Measurements from ENCODE around the gene TADA1.
"Not testable (repeated sequence)": the region's sequence is repeated elsewhere in the genome, so short reads cannot be mapped to it uniquely, and the experiment has no call there.

TADA1 gene

DNA sequence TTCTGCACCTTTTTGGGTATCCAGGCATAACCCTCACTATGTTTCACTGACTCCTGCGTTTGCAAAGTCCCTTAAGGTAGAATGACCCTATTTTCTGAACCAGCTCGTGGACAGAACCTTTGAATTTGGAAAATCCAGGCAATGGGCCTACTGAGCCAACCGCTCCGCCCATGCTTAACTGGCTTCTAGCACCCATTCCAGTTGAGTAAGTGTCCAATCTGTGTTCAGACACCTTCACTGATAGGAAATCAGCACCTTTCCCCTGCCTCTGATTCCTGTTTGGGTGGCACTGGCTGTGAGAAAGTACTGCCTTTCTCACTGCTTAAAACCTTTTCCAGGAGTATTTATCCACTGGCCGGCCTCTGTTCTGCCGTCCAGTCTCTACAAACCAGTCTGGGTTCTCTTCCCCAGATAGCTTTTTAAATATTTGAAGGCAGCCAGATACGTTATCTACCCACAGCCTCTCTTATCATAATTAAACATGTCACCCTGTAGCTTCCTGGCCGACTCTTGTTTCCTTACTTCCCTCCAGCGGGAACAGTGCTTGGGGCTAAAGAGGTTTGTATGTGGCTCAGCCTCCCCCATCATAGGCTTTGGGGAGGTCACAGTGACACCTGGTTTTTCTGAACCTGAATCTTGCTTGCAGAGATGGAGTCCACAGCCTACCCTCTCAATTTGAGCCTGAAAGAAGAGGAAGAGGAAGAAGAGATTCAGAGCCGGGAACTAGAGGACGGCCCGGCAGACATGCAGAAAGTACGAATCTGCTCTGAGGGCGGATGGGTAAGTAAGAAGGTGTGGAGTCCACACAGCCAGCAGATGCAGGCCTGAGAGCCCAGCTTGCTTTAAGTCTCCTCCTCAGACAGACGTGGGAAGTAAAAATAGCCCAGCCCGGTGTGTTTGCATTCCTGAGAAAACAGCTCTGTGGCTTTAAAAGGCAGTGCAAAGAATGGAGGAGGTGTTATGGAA is 35.5 kb downstream of the TADA1 start:
- DNase-seq = no peak

DNA sequence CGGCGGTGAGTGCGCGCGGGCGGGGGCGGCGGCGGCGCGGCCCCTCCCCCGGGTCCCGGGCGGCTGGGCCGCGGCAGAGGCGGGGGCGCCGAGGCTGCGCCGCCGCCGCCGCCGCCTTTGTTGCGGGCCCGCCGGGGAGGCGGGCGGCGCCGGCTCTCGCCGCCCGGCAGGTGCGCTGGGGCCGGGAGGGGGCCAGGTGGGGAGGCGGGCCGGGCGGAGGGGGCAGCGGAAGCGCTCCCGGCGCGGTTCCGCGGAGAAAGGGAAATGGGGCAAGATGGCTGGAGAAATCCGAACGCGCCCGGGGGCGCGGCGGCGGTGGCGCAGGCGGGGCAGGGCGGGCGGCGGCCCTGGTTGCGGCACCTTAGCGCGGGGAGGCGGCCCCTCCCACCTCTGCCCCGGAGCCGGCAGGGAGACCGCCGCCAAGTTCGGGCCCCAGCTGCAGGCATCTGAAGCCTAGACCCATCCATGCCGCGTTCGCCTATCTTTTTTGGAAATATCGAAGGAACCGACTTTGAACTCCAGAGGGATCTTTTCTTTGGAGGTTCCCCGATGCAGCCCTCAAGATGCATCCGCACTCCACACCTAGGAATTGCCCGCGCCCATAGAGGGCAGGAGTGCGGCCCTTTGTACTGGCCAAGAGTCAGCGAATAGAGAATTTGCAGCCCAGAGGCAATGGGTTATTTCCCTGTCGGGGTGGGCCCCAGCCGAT is 36.3 kb downstream of the TADA1 start:
- peak; percentile 17 for DNase-seq

DNA sequence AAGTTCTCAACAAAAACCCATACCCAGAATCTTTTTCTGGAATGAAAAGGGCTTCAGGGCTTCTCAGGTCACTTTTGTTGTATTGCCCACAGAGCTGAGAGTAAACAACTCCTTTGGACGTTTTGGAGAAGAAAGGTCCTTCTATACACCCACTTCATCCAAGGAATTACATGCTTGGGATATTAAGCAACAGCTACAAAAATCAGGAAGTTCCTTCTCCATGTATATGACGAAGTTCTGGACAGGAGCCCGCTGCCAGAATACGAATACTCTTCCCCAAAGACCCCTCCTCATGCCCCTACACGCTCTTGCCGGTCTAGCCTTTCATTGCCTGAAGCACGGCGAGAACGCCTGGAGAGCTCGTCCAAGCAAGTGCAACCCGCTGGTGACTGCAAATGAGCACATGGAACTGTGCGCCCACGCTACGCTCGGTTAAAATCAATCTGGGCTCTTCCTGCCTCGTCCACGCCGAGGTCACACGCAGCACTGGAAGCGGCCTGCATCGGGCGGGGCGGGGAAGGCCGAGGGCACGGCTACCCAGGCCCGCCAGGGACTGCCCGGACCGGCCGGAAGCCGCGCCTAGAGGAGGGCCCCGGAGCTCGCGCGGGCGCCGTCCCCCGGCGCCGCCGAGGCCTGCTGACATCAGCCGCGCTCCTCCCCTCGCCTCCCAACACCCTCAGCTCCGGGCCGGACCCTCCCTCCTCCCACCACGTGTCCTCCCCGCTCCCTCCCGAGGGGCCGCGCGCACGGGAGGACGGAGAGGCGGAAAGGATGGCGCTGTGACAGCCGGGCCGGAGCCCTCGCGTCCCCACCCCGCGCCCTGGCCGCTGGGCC is 37.1 kb downstream of the TADA1 start, which contains the start of gene POGK:
Gene POGK (plus strand): TSS at position 710 of the 834 bp plus-strand sequence. CDS start 1,482 bp downstream, outside the sequence.
- peak; percentile 71 for DNase-seq

DNA sequence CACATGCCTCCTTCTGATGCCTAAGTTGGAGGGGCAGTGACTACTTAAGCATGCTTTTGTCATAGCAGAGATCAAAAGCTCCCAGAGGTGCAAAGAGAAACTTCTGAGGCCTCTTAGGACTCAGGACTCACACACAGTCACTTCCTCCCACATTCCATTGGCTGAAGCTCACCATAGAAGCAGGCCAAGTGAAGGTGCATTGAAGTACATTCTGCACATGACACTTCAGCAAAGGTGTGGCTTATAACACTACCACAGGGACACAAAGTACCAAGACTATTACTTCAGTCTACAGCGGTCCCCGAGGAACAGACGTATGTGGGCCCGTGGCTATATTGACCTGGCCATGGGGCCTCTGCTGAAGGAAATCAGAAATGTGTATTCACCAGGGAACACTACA is 39.3 kb downstream of the TADA1 start:
- no peak for DNase-seq

DNA sequence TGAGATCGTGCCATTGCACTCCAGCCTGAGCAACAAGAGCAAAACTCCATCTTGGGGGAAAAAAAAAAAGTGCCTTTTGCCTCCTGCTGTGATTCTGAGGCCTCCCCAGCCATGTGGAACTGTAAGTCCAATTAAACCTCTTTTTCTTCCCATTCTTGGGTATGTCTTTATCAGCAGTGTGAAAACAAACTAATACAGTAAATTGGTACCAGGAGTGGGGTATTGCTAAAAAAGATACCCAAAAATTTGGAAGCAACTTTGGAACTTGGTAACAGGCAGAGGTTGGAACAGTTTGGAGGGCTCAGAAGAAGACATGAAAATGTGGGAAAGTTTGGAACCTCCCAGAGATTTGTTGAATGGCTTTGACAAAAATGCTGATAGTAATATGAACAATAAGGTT is 46.3 kb downstream of the TADA1 start:
- not testable (repeated sequence) for DNase-seq

DNA sequence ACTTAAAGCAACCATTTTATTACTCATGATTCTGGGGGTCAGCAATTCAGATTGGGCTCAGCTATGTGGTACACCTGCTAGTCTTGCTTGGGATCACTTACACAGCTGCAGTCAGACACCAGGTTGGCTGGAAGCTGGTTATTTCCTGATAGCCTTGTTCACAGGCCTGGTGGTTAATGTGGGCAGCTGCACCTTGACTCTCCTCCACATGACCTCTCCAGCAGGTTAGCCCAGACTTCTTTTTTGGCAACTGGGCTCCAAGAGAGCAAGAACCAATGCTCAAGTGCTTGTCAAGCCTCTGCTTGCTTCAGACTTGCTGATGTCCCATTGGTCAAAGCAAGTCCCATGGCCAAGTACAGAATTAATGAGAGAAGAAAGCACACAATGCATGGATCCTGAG is 48.6 kb downstream of the TADA1 start:
- DNase-seq = no peak

DNA sequence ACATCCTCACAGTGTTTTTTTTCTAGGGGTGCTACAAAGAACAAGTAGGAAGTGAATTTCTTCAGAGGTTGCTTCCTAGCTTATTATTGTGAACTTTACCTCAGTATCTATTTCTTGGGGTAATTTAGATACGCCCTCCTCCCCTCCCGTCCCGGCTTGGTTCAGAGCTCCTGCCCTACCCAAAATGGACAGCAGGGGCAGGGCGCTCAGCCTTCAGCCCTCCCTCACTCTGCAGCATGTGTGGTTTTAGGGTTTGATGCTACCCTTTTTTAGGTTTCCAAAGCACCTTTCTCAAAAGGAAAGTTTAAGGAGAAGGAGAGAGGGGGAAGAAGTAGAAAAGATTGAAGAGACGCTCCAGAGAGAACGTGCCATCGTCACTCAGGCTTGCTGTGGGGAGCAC is 53.7 kb downstream of the TADA1 start:
- no peak for DNase-seq

DNA sequence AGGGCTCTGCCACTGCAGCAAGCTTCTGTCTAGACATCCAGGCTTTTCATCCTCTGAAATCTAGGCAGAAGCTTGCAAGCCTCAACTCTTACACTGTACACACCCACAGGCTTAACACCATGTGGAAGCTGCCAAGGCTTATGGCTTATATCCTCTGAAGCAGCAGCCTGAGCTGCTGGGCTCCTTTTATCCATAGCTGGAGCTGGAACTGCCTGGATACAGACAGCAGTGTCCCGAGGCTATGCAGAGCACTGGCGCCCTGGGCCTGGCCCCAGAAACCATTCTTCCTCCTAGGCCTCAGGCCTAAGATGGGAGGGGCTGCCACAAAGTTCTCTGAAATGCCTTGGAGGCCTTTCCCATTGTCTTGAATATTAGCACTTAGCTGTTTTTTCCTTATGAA is 56.1 kb downstream of the TADA1 start:
- DNase-seq = no peak

DNA sequence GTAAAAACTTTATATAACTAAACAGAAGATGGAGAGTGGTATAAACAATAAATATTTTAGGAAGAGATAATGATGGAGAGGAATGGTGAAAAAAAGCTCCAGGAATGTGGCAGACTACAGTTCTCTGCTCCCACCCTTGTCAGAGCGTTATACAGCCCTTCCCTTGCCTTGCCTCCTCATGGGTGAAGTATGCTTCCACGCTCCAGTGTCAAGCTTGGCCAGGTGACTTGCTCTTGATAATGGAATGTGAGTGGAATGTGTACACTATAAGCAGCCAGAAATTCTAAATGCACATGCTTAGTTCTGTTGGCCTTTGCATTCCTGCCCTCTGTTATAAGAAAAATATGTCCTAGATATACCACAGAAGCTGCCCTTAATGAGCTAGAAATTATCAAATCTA is 61.5 kb downstream of the TADA1 start:
- no peak for DNase-seq

DNA sequence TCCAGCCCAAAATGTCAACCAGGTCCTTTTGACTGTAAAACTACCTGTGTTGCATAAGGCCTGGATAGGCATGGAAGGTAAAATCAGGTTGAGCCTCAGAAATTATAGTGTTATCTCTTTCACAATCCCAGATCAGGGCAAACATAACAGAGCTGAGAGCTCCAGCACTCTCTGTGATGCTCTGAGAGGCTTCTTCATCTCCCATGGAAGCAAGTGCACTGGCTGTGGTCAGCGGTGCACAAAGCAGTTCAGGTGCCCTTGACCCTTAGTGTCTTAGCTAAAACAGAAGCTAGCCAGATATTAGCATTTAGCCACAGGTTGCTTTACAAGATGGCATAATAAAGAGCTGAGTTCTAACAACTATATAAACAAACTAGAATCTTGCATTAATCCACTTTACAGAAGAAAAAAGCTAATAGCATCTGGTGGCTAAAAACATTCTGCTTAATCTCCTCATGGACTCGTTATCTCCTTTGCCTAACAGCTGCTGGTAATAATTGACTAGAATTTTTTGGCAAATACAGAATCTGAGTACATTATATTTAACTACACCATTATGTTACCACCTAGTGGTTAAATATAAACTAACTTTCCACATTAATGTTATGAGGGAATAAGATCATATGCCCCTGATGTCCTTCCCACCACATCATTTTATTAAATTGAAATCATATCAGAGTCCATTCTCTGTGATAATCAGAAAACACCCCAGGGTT is 62.4 kb downstream of the TADA1 start:
- no peak for DNase-seq

DNA sequence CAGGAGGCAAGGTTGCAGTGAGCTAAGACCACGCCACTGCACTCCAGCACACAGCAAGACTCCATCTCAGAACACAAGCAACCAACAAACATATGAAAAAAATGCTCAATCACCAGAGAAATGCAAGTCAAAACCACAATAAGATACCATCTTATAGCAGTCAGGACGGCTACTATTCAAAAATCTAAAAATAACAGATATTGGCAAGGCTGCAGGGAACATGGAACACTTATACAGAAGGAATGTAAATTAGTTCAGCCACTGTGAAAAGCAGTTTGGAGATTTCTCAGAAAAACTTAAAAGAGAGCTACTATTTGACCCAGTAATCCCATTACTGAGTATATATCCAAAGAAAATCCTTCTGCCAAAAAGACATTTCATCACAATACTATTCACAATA is 64.4 kb downstream of the TADA1 start:
- DNase-seq = no peak

DNA sequence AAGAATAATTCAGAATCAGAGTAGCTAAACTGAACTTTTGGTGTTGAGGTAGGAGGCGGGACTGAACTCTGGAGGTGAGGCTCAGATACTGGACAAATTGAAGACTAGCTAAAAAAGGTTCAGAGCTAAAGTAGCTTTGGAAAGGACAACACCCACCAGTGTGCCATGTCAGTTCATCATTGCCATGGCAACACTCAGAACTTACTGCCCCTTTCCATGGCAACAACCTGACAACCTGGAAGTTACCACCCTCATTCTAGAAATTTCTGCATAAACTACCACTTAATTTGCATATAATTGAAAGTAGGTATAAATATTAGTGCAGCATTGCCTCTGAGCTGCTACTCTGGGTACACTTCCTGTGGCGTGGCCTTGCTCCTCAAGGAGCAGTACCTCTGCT is 67.1 kb downstream of the TADA1 start:
- no peak for DNase-seq

All from T1000 (cell line).